Ectodermal cell (in vitro differentiated cells): ENCODE data around the gene DPEP3. TPM values are rescaled to one million over a fixed set of nuclear protein-coding genes. Genes with fewer than 3 reads are reported as not detected.
"Not testable (repeated sequence)": the region's sequence is repeated elsewhere in the genome, so short reads cannot be mapped to it uniquely, and the experiment has no call there.

Source experiments
- H3K27ac ChIP-seq: 2 replicates; pipeline ENCODE4 v1.7.0; 2013; ENCODE audit warnings: mild to moderate bottlenecking, low read depth, low read length; ENCODE audit not compliant: insufficient read depth, poor library complexity, severe bottlenecking
- H3K27me3 ChIP-seq: 2 replicates; pipeline ENCODE4 v1.7.0; 2013; ENCODE audit warnings: mild to moderate bottlenecking, low read length; ENCODE audit not compliant: insufficient read depth, control insufficient read depth, poor library complexity, severe bottlenecking
- H3K36me3 ChIP-seq: one replicate; pipeline ENCODE4 v1.7.0; 2013; ENCODE audit warnings: low read length; ENCODE audit not compliant: control insufficient read depth, insufficient read depth
- H3K4me1 ChIP-seq: one replicate; pipeline ENCODE4 v1.7.0; 2013; ENCODE audit warnings: low read length; ENCODE audit not compliant: control insufficient read depth, insufficient read depth
- H3K4me3 ChIP-seq: 2 replicates; pipeline ENCODE4 v1.7.0; 2013; ENCODE audit warnings: low read depth, low read length, control low read depth; ENCODE audit not compliant: insufficient read depth
- H3K9me3 ChIP-seq: 2 replicates; pipeline ENCODE4 v1.7.0; 2013; ENCODE audit warnings: mild to moderate bottlenecking, low read length, moderate library complexity; ENCODE audit not compliant: control insufficient read depth
- WGBS, 2 experiments: methylation state at CpG; one replicate each; pipeline ENCODE4 v1.1.7; 2013; ENCODE audit warnings: missing lambda C conversion rate in 2 of 2; 5-methylcytosine and 5-hydroxymethylcytosine counted together
- polyA plus RNA-seq, 4 experiments: library from polyadenylated mRNA; stranded (reverse); fragments of 50-300 nt; gene quantifications; one replicate each; pipeline ENCODE4 v1.2.3, GENCODE V29; 2013

Gene DPEP3, protein sequence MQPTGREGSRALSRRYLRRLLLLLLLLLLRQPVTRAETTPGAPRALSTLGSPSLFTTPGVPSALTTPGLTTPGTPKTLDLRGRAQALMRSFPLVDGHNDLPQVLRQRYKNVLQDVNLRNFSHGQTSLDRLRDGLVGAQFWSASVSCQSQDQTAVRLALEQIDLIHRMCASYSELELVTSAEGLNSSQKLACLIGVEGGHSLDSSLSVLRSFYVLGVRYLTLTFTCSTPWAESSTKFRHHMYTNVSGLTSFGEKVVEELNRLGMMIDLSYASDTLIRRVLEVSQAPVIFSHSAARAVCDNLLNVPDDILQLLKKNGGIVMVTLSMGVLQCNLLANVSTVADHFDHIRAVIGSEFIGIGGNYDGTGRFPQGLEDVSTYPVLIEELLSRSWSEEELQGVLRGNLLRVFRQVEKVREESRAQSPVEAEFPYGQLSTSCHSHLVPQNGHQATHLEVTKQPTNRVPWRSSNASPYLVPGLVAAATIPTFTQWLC
- polyA plus RNA-seq (2013, experiment 1 of 4), result not detected
- not detected for polyA plus RNA-seq (2013, experiment 2 of 4)
- polyA plus RNA-seq (2013, experiment 3 of 4), result not detected
- polyA plus RNA-seq (2013, experiment 4 of 4), result not detected

DNA sequence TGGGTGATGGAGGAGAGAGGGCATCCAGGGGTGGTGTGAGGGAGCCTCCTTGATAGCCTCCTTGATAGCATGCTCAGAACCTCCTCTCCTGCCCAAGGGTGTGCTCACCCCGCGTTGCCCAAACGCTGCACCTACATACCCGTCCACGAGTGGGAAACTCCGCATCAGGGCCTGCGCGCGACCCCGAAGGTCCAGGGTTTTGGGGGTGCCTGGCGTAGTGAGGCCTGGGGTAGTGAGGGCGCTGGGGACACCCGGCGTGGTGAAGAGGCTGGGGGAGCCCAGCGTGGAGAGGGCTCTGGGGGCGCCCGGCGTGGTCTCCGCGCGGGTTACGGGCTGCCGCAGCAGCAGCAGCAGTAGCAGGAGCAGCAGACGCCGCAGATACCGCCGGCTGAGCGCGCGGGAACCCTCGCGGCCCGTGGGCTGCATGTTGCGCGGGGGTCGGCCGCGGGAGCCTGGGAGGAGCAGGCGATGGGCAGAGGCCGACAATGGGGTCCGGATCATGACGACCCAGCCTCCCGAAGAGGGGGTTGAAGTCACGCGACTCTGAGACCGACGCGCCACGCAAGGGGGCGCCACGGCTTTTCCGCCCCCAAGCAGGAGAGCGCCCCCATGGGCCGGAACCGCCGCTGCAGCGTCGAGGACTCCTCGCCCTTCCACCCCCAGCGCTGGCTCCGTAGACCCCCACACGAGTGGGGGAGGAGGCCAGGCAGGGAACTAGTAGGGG lies at the start of gene DPEP3:
Gene DPEP3, minus strand, starts transcription at position 545 of the 724 bp plus-strand sequence. Its CDS starts 119 bp downstream, at position 426.
- Histone ChIP-seq H3K4me3 (no peak within 1 kb of the TSS), H3K4me1 (no peaks in the 10 kb centered on the region), H3K27me3 (no peaks in the 10 kb centered on the region), H3K36me3 (no peaks in the 10 kb centered on the region), H3K27ac (no peak within 1 kb of the TSS), H3K9me3 (no peaks in the 10 kb centered on the region)
- 93 to 94% methylated on average over 62 of the region's 62 CpGs for WGBS, 2 experiments

DNA sequence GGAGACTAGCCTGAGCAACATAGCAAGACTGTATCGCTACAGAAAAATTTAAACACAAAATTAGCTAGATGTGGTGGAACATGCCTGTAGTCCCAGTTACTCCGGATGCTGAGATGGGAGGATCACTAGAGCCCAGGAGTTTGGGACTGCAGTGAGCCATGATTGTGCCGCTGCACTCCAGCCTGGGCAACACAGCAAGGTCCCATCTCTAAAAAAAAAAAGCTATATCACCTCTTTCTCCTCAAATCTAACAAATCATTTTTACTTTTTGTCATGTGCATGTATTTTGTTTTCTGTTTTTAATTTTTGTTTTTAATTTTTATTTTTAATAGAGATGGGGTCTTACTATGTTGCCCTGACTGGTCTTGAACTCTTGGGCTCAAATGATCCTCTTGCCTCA lies 48.7 kb upstream of the DPEP3 start:
- Histone ChIP-seq H3K4me1 (peaks cover 4% of the 10 kb centered on the region), H3K9me3 (no peaks in the 10 kb centered on the region), H3K36me3 (no peaks in the 10 kb centered on the region), H3K27me3 (no peaks in the 10 kb centered on the region), H3K4me3 (no peak overlapping the region), H3K27ac (no peak overlapping the region)
- 92 to 96% methylated on average over 3 of the region's 3 CpGs for WGBS, 2 experiments

DNA sequence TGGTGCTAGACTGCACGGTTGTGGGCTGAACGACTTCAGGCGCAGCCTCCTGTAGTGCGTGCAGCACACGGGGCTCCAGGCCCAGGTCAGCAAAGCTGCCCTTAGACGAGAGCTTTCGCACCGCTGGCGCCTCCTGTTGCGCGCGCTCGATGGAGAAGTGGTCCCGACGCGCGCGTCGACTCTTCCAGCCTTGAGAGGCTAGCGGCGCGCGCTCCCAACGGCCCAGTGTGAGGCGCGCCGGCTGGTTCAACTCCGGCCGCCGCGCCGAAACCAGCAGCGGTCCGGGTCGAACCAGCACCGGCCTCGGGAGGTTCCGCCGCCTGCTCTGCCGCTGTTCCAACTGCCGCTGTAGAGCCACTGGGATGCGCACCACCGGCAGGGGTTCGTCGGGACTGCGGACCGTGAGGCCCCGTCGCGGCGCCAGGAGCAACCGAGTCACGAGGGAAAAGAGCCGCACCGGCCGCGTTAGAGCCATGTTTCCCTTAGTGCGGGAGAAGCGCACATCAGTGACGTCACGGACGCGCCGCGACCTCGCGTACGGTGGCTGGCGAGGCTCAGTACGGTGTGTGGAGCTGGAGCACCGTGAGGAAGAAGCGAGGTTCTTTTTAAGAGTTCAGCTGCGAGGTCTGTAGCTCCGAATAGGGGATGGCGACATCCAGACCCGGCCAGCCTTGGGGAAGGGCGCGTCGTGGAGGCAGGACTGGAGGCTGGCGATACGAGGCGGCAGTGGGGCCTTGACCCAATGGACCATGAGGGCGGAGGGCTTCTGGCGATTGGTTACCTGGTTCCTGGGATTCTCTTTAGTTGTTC lies 42.6 kb upstream of the DPEP3 start, which contains the start of the genes DDX28 and DUS2:
Gene DDX28, minus strand, starts transcription at position 505 of the 810 bp plus-strand sequence. Its CDS starts 30 bp downstream, at position 475.
Gene DUS2, plus strand, starts transcription at position 557 of the 810 bp plus-strand sequence. CDS start 14,740 bp downstream, outside the sequence.
- peak within 1 kb of the TSS; percentile 100 for H3K4me3 ChIP-seq
- no peaks in the 10 kb centered on the region for H3K27me3 ChIP-seq
- no peaks in the 10 kb centered on the region for H3K36me3 ChIP-seq
- no peaks in the 10 kb centered on the region for H3K9me3 ChIP-seq
- peak within 1 kb of the TSS; percentile 63 for H3K27ac ChIP-seq
- WGBS, 2 experiments, result 0% methylated on average over 84 of the region's 84 CpGs
- peaks cover 15% of the 10 kb centered on the region for H3K4me1 ChIP-seq

DNA sequence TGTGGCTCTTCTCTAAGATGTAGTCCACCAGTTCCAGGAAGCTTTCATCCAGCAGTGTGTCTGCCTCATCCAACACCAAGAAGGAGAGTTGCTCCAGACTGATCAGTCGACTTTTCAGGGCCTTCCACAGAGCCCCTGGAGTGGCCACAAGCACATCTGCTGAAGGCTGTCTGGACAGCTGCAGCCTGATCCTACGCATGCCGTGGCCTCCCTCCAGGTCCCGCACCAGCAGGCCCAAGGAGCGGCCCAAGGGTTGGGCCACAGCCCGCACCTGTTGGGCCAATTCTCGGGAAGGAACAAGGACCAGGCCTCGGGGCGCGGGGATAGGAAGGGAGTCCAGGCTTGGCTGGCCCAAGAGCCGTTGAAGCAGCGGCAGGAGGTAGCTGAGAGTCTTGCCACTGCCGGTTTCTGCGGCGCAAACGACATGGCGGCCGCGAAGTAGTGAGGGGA lies 42.0 kb upstream of the DPEP3 start:
- WGBS, 2 experiments, result 21 to 22% methylated on average over 19 of the region's 19 CpGs
- peak overlapping the region; percentile 63 for H3K27ac ChIP-seq
- peaks cover 15% of the 10 kb centered on the region for H3K4me1 ChIP-seq
- H3K27me3 ChIP-seq, result no peaks in the 10 kb centered on the region
- H3K36me3 ChIP-seq, result no peaks in the 10 kb centered on the region
- H3K4me3 ChIP-seq, result peak overlapping the region; percentile 100
- H3K9me3 ChIP-seq, result no peaks in the 10 kb centered on the region

DNA sequence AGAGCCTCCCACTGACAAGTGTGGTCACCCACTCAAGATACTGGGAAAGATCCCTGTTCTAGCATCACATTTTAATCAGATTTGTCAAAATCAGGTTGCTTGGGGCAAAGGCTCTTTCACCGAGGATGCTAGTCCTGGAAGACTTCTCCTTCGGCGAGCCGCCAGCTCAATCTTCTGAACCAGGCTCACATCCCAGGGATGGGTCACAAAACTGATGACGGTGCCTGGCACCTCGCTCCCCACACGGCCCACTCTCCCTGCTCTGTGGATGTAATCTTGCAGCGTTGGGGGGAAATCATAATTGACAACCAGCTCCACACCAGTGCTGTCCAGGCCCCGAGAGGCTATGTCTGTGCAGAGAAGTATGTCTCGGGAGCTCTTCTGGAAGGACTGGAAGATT lies 41.2 kb upstream of the DPEP3 start:
- peaks cover 15% of the 10 kb centered on the region for H3K4me1 ChIP-seq
- no peaks in the 10 kb centered on the region for H3K9me3 ChIP-seq
- no peaks in the 10 kb centered on the region for H3K27me3 ChIP-seq
- no peak overlapping the region for H3K27ac ChIP-seq
- no peak overlapping the region for H3K4me3 ChIP-seq
- H3K36me3 ChIP-seq, result no peaks in the 10 kb centered on the region
- 95 to 96% methylated on average over 10 of the region's 10 CpGs for WGBS, 2 experiments

DNA sequence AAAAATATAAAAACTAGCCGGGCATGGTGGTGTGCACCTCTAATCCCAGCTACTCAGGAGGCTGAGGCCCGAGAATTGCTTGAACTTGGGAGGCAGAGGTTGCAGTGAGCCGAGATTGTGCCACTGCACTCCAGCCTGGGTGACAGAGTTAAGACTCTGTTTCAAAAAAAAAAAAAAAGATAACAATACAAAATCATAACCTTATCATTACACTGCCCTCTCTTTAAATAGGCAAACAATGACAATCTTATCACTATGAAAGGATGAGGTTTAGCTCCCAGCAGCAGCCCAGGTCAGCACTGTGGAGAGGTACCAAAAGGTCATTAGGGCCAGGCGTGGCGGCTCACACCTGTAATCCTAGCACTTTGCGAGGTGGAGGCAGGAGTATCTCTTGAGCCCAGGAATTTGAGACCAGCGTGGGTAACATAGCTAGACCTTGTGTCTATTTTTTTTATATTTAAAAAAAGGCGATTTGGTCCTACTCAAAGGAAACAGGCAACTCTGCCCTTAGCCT lies 38.9 kb upstream of the DPEP3 start:
- no peak overlapping the region for H3K27ac ChIP-seq
- peaks cover 13% of the 10 kb centered on the region for H3K4me1 ChIP-seq
- no peaks in the 10 kb centered on the region for H3K9me3 ChIP-seq
- H3K4me3 ChIP-seq, result no peak overlapping the region
- 85 to 86% methylated on average over 8 of the region's 8 CpGs for WGBS, 2 experiments
- no peaks in the 10 kb centered on the region for H3K36me3 ChIP-seq
- H3K27me3 ChIP-seq, result no peaks in the 10 kb centered on the region

DNA sequence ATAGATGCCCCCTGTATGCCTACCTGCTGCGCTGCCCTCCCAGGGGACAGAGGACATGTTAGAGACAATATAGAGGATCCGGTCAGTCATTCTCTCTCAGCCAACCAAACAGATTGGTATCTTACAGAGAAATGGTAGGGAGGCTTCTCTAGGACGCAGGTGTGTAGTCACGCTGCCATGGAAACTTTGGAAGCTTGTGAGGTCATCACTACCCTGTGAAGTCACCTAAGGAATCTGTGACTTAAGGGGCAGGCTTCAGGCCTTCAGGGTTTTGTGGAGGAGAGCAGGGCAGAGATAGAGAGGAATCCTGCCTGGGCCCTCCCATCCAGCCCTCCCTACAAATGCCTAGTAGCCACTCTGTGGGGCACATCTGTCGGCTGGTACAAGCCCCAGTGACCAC lies 35.4 kb upstream of the DPEP3 start, which contains the start of gene DPEP2NB:
Gene DPEP2NB, minus strand, starts transcription at position 231 of the 400 bp plus-strand sequence. Its CDS starts 141 bp downstream, at position 90.
- no peak within 1 kb of the TSS for H3K27ac ChIP-seq
- WGBS, 2 experiments, result 86 to 88% methylated on average over 5 of the region's 5 CpGs
- no peaks in the 10 kb centered on the region for H3K27me3 ChIP-seq
- H3K9me3 ChIP-seq, result no peaks in the 10 kb centered on the region
- no peak within 1 kb of the TSS for H3K4me3 ChIP-seq
- H3K36me3 ChIP-seq, result no peaks in the 10 kb centered on the region
- no peaks in the 10 kb centered on the region for H3K4me1 ChIP-seq

DNA sequence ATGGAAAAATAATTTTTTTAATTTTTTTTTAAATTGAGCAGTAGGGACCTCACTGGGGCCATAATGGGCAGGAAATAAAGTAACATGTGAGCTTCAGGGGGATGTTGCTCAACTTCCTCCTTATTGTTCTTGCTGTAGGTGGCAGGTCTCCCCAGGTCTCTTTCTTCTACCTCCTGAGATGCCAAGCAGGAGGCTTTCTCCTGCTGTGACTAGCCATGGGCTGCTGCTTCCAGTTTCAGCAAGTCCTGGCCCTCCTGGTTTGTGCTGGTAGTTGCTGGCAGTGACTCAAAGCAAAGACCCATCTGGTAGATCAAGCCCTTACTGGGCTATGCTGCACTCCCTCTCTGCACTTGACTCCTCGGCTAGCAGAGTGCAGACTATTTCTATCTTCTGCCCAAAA lies 33.1 kb upstream of the DPEP3 start:
- WGBS, 2 experiments, result 80 to 88% methylated on average over 1 of the region's 1 CpG
- no peak overlapping the region for H3K4me3 ChIP-seq

DNA sequence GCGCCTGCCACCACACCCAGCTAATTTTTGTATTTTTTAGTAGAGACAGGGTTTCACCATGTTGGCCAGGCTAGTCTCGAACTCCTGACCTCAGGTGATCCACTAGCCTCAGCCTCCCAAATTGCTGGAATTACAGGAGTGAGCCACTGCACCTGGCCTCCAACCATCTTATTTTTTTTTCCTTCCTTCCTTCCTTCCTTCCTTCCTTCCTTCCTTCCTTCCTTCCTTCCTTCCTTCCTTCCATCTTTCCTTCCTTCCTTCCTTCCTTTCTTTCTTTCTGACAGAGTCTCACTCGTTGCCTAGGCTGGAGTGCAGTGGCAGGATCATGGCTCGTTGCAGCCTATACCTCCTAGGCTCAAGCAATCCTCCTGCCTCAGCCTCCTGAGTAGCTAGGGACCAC lies 29.6 kb upstream of the DPEP3 start:
- H3K4me1 ChIP-seq, H3K4me3 ChIP-seq, H3K36me3 ChIP-seq, H3K27me3 ChIP-seq, H3K27ac ChIP-seq, H3K9me3 ChIP-seq: not testable (repeated sequence)
- 88 to 91% methylated on average over 4 of the region's 4 CpGs for WGBS, 2 experiments

More for the DNA sequence above, 33.1 kb upstream of the DPEP3 start:
- Histone ChIP-seq H3K27me3 (no peaks in the 10 kb centered on the region), H3K4me1 (no peaks in the 10 kb centered on the region), H3K27ac (no peak overlapping the region), H3K36me3 (no peaks in the 10 kb centered on the region), H3K9me3 (no peaks in the 10 kb centered on the region)
